GM21528 (cell line): ENCODE results near the gene KLF15.

Experiments used
- ATAC-seq: cut with Tn5 transposase; IDR thresholded peaks from one replicate; pipeline ENCODE4 v1.9.1; 2021; ENCODE audit warnings: mild to moderate bottlenecking, moderate library complexity; ENCODE audit not compliant: unreplicated experiment, low FRiP score

The KLF15 gene

GRCh38 chr3:126364130-126364695, 7.0 kb upstream of the KLF15 start:
- ATAC-seq, result no peak

- ATAC-seq, result no peak
Measured at GRCh38 chr3:126361211-126361610, 4.0 kb upstream of the KLF15 start.

GRCh38 chr3:126360714-126361060, 3.5 kb upstream of the KLF15 start:
- no peak for ATAC-seq

- no peak for ATAC-seq
Measured at GRCh38 chr3:126360046-126360713, 3.0 kb upstream of the KLF15 start.

GRCh38 chr3:126358816-126359181, 1.6 kb upstream of the KLF15 start:
- no peak for ATAC-seq

- no peak for ATAC-seq
Measured at GRCh38 chr3:126358038-126358815, 1.0 kb upstream of the KLF15 start.

GRCh38 chr3:126356373-126357264, 589 bp downstream of the KLF15 start:
- no peak for ATAC-seq

GRCh38 chr3:126355777-126356372, 1.3 kb downstream of the KLF15 start:
- no peak for ATAC-seq

GRCh38 chr3:126355251-126355650, 2.0 kb downstream of the KLF15 start:
- ATAC-seq, result no peak

GRCh38 chr3:126354776-126355175, 2.4 kb downstream of the KLF15 start:
- ATAC-seq, result no peak

GRCh38 chr3:126353694-126354321, 3.4 kb downstream of the KLF15 start:
- ATAC-seq, result no peak

GRCh38 chr3:126352476-126353454, 4.4 kb downstream of the KLF15 start:
- ATAC-seq, result no peak

- no peak for ATAC-seq
Measured at GRCh38 chr3:126351771-126352475, 5.3 kb downstream of the KLF15 start.

GRCh38 chr3:126351086-126351770, 6.0 kb downstream of the KLF15 start:
- ATAC-seq, result no peak

- no peak for ATAC-seq
Measured at GRCh38 chr3:126350502-126351085, 6.6 kb downstream of the KLF15 start.

GRCh38 chr3:126349611-126350501, 7.4 kb downstream of the KLF15 start:
- no peak for ATAC-seq
